ENCODE data around the gene RASGRF1.

RASGRF1 gene

DNA sequence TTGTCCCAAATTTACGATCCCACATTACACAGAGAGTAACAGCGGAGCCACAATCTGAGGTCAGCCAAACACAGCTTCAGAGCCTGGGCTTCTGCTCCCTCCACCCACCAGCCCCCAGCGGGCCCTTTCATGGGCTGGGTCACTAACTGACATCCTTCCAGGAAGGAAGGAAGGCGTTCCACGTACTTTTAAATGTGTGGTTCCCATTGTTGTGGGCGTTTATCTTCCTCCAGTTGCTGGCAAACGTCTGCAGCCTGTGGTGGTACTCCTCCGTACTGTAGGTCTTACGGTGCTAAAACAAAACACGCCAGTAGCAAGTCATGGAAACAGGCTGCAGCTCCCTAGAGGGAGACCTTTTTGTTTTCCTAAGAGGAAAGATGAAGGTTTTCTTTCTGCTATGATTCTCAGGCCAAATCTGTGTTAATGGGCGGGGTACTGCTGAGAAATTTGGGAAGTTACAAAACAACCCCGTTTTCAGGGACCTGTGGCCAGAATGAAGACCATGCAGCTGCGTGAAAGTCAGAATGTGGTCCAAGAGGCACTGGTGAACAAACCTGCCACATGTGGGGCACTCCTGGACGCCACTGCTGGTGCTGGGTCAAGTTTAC, 153.3 kb downstream of the RASGRF1 start:
- Histone ChIP-seq H3K9me3 (ENCODE audit: insufficient read depth, low read length) (no peaks in the 10 kb centered on the region), H3K36me3 (ENCODE audit: insufficient read depth, insufficient read length, low read length) (peaks cover 27% of the 10 kb centered on the region), H3K27me3 (ENCODE audit: insufficient read depth, insufficient read length) (no peaks in the 10 kb centered on the region), H3K4me3 (ENCODE audit: insufficient read length, low read depth) (no peak overlapping the region), H3K9ac (ENCODE audit: insufficient read length, low read depth) (no peak overlapping the region), H3K4me1 (ENCODE audit: insufficient read depth, insufficient read length) (peaks cover 4% of the 10 kb centered on the region)
- no peak for DNase-seq (ENCODE audit: low read depth, low spot score)
- no peak for TF ChIP-seq YY1 (IDR thresholded peaks at IDR 0.05; ENCODE audit: insufficient read depth, insufficient read length)
- TF ChIP-seq ZNF274 (IDR thresholded peaks at IDR 0.05; ENCODE audit: low read depth, low read length): no peak
- no peak for TF ChIP-seq SUZ12 (IDR thresholded peaks at IDR 0.05; ENCODE audit: extremely low read depth, insufficient read depth, insufficient read length)

DNA sequence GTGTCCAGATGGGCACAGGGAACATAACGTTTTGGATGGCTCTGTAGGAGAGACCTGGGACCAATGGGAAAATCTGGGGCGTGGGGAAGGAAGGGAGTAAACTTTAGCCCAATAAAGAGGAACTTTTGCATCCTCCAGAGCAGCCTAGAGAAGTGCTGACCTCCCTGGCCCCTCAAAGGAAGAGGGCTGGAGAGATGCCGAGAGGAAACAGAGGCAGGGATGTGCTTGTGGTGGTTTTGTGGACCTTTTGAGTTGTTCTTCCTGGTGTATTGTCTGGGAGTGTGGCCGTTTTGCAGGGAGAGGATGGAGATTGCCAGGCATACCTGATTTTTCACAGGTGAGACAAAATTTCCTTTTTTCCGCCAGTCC, 155.9 kb downstream of the RASGRF1 start:
- Histone ChIP-seq H3K4me1 (ENCODE audit: insufficient read depth, insufficient read length) (peaks cover 4% of the 10 kb centered on the region), H3K9me3 (ENCODE audit: insufficient read depth, low read length) (no peaks in the 10 kb centered on the region), H3K27me3 (ENCODE audit: insufficient read depth, insufficient read length) (no peaks in the 10 kb centered on the region), H3K4me3 (ENCODE audit: insufficient read length, low read depth) (no peak overlapping the region), H3K36me3 (ENCODE audit: insufficient read depth, insufficient read length, low read length) (peaks cover 43% of the 10 kb centered on the region), H3K9ac (ENCODE audit: insufficient read length, low read depth) (no peak overlapping the region)
- DNase-seq (ENCODE audit: low read depth, low spot score): no peak
- TF ChIP-seq ZNF274 (IDR thresholded peaks at IDR 0.05; ENCODE audit: low read depth, low read length) (no peak), YY1 (IDR thresholded peaks at IDR 0.05; ENCODE audit: insufficient read depth, insufficient read length) (no peak), SUZ12 (IDR thresholded peaks at IDR 0.05; ENCODE audit: extremely low read depth, insufficient read depth, insufficient read length) (no peak)

DNA sequence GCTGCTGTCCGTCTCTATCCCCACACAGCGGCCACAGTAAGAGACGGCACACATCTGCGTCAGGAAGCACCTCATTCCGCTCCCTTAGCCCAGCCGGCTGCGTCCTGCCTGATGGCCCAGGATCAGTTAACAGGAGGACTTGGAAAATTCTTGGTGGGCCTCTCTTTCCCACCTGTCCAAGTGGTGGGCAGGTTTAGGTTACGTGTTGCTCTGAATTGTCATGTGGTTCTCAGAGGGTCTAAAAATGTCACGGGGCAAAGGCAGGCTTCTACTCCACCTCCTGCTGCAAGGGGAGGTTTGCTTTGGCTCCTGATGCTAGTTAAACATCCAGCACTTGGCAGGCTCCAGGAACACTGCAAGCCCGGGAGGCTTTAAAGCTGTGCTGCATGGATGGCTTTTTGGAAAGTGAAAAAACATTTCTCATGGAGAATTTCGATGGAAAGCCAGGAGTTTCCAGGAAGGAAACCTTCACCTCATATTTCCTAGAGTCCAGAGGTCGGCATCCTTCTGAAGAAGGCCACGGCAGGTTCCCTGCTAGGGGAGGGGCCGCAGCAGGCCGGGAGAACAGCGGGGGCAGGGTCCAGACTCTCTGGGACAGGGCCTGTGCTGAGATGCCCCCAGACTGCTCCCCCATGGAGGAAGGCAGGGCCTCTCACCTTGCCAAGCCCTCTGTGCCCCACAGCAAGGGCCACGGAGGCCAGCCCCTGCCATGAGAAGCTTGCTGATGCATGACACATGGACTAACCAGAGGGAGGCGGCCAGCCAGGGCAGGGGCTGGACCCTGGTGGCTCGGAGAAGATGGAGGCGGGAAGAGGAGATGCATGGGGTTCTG, 156.5 kb downstream of the RASGRF1 start:
- H3K36me3 ChIP-seq (ENCODE audit: insufficient read depth, insufficient read length, low read length): peaks cover 48% of the 10 kb centered on the region
- no peaks in the 10 kb centered on the region for H3K9me3 ChIP-seq (ENCODE audit: insufficient read depth, low read length)
- H3K9ac ChIP-seq (ENCODE audit: insufficient read length, low read depth): no peak overlapping the region
- no peaks in the 10 kb centered on the region for H3K27me3 ChIP-seq (ENCODE audit: insufficient read depth, insufficient read length)
- DNase-seq (ENCODE audit: low read depth, low spot score): no peak
- no peak overlapping the region for H3K4me3 ChIP-seq (ENCODE audit: insufficient read length, low read depth)
- TF ChIP-seq YY1 (IDR thresholded peaks at IDR 0.05; ENCODE audit: insufficient read depth, insufficient read length) (no peak), ZNF274 (IDR thresholded peaks at IDR 0.05; ENCODE audit: low read depth, low read length) (no peak), SUZ12 (IDR thresholded peaks at IDR 0.05; ENCODE audit: extremely low read depth, insufficient read depth, insufficient read length) (no peak)
- H3K4me1 ChIP-seq (ENCODE audit: insufficient read depth, insufficient read length): peaks cover 4% of the 10 kb centered on the region

DNA sequence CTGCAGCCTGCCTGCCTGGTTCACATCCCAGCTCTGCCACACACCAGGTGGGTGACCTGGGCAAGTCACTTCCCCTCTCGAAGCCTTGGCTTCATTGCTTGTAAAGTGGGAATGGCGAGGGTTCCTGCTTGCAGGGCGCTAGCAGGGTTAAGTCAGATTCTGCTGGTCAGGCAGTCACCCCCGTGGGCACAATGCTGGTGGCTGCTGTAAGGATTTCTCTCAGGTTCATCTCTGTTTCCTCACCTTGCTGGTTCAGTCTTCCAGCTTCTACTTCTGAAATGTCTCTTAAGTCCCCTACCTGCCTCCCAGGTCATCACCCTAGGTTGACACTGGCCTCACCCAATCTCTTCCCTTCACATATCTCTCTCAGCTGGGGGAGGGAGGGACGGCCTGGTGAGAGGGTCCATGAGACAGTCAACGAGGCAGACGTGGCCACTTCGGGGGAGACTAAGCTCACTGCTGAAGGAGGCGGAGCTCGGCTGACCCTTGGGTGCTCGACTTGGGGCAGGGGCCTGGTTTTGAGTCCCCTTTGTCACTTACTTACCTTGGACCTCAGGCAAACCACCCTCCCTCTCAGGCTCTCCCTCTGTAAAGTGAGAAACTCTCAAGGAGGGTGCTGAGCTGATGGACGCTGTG, 157.3 kb downstream of the RASGRF1 start:
- DNase-seq (ENCODE audit: low read depth, low spot score): no peak
- H3K4me1 ChIP-seq (ENCODE audit: insufficient read depth, insufficient read length): peaks cover 4% of the 10 kb centered on the region
- no peaks in the 10 kb centered on the region for H3K9me3 ChIP-seq (ENCODE audit: insufficient read depth, low read length)
- H3K4me3 ChIP-seq (ENCODE audit: insufficient read length, low read depth): no peak overlapping the region
- no peak overlapping the region for H3K9ac ChIP-seq (ENCODE audit: insufficient read length, low read depth)
- no peaks in the 10 kb centered on the region for H3K27me3 ChIP-seq (ENCODE audit: insufficient read depth, insufficient read length)
- H3K36me3 ChIP-seq (ENCODE audit: insufficient read depth, insufficient read length, low read length): peaks cover 49% of the 10 kb centered on the region
- TF ChIP-seq YY1 (IDR thresholded peaks at IDR 0.05; ENCODE audit: insufficient read depth, insufficient read length) (no peak), ZNF274 (IDR thresholded peaks at IDR 0.05; ENCODE audit: low read depth, low read length) (no peak), SUZ12 (IDR thresholded peaks at IDR 0.05; ENCODE audit: extremely low read depth, insufficient read depth, insufficient read length) (no peak)

DNA sequence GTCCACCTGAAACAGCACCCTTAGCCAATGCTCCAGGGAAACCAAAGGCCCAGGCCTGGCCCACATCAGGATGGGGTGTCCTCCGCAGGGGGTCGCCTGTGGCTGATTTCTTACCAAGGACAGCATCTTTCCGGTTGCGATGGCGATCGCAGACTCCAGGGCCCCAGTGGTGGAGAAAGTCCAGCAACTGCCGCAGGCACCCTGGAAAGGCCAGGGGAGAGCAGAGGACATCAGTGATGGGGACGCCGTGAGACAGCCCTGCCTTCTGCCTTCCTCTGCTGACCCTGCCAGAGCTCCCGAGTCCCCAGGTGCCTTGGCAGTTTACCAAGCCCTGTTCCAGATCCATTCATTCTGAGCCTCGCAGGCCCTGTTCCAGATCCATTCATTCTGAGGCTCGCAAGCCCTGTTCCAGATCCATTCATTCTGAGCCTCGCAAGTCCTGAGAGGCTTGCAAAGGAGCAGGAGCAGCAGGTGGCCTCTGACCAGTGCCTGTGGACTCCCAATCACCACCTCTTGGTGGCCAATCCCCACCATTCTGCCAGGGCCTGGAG, 158.2 kb downstream of the RASGRF1 start:
- Histone ChIP-seq H3K4me3 (ENCODE audit: insufficient read length, low read depth) (no peak overlapping the region), H3K36me3 (ENCODE audit: insufficient read depth, insufficient read length, low read length) (peaks cover 50% of the 10 kb centered on the region), H3K9me3 (ENCODE audit: insufficient read depth, low read length) (no peaks in the 10 kb centered on the region), H3K4me1 (ENCODE audit: insufficient read depth, insufficient read length) (peaks cover 1% of the 10 kb centered on the region), H3K27me3 (ENCODE audit: insufficient read depth, insufficient read length) (no peaks in the 10 kb centered on the region), H3K9ac (ENCODE audit: insufficient read length, low read depth) (no peak overlapping the region)
- DNase-seq (ENCODE audit: low read depth, low spot score): no peak
- TF ChIP-seq ZNF274 (IDR thresholded peaks at IDR 0.05; ENCODE audit: low read depth, low read length) (no peak), SUZ12 (IDR thresholded peaks at IDR 0.05; ENCODE audit: extremely low read depth, insufficient read depth, insufficient read length) (no peak), YY1 (IDR thresholded peaks at IDR 0.05; ENCODE audit: insufficient read depth, insufficient read length) (no peak)

DNA sequence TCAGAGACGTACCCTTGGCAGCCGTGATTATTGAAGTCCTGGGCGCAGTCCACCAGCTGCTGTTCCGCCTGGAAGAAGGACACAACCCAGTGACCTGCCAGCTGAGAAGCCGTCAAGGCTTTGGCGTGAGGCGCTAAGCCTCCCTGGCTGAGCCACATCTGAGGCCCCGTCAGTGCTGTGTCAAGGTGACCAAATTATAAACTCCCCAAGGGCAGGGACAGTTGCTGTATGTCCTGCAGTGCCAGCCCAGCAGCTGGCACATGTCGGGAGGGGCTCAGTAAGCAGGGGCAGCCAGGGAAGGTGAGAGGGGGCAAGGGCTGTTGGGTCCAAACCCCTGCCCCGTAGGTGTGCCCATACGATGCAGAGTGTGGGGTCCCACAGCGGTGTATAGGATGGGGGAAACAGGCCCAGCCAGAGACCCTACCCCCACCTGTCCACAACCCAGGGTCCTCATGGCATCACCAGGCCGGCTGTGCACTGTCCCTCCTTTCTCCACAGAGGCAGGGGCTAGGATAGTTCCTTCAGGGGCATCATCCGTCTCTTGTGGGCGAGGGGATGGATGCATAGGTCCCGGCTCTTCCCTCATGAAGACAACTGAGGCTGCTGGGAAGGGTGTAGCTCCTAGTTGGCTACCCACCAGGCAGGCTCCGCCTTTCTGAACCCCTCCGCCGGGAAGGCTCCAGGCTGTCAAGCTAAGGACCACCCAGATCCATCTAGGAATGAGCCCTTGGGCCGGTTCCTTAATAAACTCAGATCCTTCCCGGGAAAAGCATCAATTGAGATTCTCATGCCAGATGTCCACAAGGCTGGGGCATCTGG, 158.9 kb downstream of the RASGRF1 start:
- Histone ChIP-seq H3K27me3 (ENCODE audit: insufficient read depth, insufficient read length) (no peaks in the 10 kb centered on the region), H3K9me3 (ENCODE audit: insufficient read depth, low read length) (no peaks in the 10 kb centered on the region), H3K4me1 (ENCODE audit: insufficient read depth, insufficient read length) (no peaks in the 10 kb centered on the region), H3K4me3 (ENCODE audit: insufficient read length, low read depth) (no peak overlapping the region), H3K36me3 (ENCODE audit: insufficient read depth, insufficient read length, low read length) (peaks cover 53% of the 10 kb centered on the region), H3K9ac (ENCODE audit: insufficient read length, low read depth) (no peak overlapping the region)
- no peak for DNase-seq (ENCODE audit: low read depth, low spot score)
- TF ChIP-seq ZNF274 (IDR thresholded peaks at IDR 0.05; ENCODE audit: low read depth, low read length) (no peak), SUZ12 (IDR thresholded peaks at IDR 0.05; ENCODE audit: extremely low read depth, insufficient read depth, insufficient read length) (no peak)

Data from NT2/D1 (cell line).